Motor neuron (in vitro differentiated cells): Measurements from ENCODE around the gene RAB27B. TPM values are rescaled to one million over a fixed set of nuclear protein-coding genes. Genes with fewer than 3 reads are reported as not detected.
A peak's percentile ranks its signal among the peaks of the same experiment; 100 is the strongest.

ENCODE experiments used
- ATAC-seq, 8 experiments: fragments of 200-7000 bp; cut with Tn5 transposase; replicated peaks in 6 of 8; 2 replicates each; pipeline ENCODE4 v1.8.0; 2021; ENCODE audit warnings: mild to moderate bottlenecking in 8 of 8, moderate library complexity in 8 of 8
- H3K27ac ChIP-seq, 2 donors: fragments of 250-450 bp; sonication (Bioruptor Pico); 2 replicates each; pipeline ENCODE4 v1.9.0; 2021; ENCODE audit warnings: antibody characterized with exemption in 2 of 2, mild to moderate bottlenecking in 2 of 2, moderate library complexity in 1 of 2
- H3K4me1 ChIP-seq, 2 donors: fragments of 250-450 bp; sonication (Bioruptor Pico); replicated peaks in 1 of 2; 2 replicates each; pipeline ENCODE4 v1.6.1; 2021; ENCODE audit warnings: antibody characterized with exemption in 2 of 2, mild to moderate bottlenecking in 2 of 2, moderate library complexity in 1 of 2
- H3K4me3 ChIP-seq, 5 donors: fragments of 250-450 bp; sonication (Bioruptor Pico); 2 replicates each; pipeline ENCODE4 v1.9.0; 2021; ENCODE audit warnings: antibody characterized with exemption in 5 of 5, mild to moderate bottlenecking in 5 of 5, moderate library complexity in 4 of 5
- WGBS, 10 experiments: fragments of 450-650 bp; shearing (Covaris generic); methylation state at CpG; one replicate each; pipeline ENCODE4 v1.0.0; 2022; 5-methylcytosine and 5-hydroxymethylcytosine counted together
- in situ Hi-C, 9 experiments: fragments of 400-800 bp; cut with MboI; loops; one replicate each; pipeline ENCODE4 v1.15.0; 2021; ENCODE audit warnings: low sequenced_read_pairs in 9 of 9, low pct_unique_long_range_greater_than_20kb in 2 of 9; ENCODE audit not compliant: unreplicated experiment in 9 of 9
- total RNA-seq, 8 experiments: library from RNA; unstranded; fragments of 300-600 nt; gene quantifications; 2 replicates each; pipeline versions ENCODE4 v1.2.3 to v1.2.4, GENCODE V29; 2022

RAB27B gene
- total RNA-seq, 8 experiments from 2014 or later = 0.03 to 8.5 (median 3.0) TPM

DNA sequence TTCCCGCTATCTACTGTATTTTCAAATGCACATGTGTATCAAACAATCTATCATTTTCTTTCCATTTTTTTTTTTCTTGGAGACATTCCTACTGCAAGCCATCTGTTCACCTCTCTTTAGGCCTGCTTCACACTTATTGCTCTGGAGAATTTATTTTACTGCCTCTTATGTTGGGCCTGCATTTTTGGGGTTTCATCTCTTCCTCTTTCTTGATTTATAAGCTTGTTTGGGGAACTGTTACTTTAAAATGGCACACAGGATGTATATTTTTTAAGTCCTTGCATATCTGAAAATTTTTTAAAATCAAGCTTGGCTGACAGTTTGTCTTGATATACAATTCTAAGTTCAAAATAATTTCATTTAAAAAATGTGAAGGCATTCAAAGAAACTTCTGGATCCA is 3.5 kb upstream of the RAB27B start:
- Histone ChIP-seq H3K4me3 (no peak overlapping the region), H3K27ac (no peak overlapping the region), H3K4me1 (peaks cover 0 to 6% of the 10 kb centered on the region in 2 donors)
- 67 to 100% (median 100%) methylated on average over 1 of the region's 1 CpG; no CpG with 5 or more reads in 5 of the 10 experiments for WGBS, 10 experiments
- in situ Hi-C loops = no loop called here
- no peak for ATAC-seq

GRCh38 chr18:54825601-54826344 is 2.5 kb upstream of the RAB27B start:
- no peak for ATAC-seq
- WGBS, 10 experiments = 45 to 100% (median 89%) methylated on average over 1 to 2 of the region's 2 CpGs; no CpG with 5 or more reads in 2 of the 10 experiments
- H3K4me3 ChIP-seq = no peak overlapping the region
- no peak overlapping the region for H3K27ac ChIP-seq
- peaks cover 0 to 6% of the 10 kb centered on the region in 2 donors for H3K4me1 ChIP-seq
- in situ Hi-C loops = no loop called here

DNA sequence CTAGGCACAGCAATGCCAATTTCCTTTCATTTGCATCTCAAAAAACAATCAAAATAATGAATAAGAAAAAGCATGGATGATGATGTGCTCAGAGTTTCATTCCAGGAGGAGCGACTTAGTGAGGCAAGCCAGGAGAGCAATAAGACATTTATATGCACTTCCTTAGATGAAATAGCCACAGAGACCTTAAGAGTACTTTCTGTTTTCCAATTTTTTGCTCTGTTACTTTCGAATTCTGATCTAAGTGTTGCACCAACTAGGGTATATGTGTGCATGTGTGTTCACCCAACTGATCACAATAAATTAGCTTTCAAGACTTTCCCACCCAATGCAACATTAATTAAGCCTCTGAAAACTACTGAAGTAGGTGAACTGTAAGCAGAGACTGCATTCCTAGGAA is 709 bp downstream of the RAB27B start:
- Histone ChIP-seq H3K4me1 (peaks cover 0 to 6% of the 10 kb centered on the region in 2 donors), H3K27ac (no peak overlapping the region), H3K4me3 (peak overlapping the region in 4 of 5 donors; percentile 8 to 38 (median 32))
- ATAC-seq = peak in 1 of 8 experiments; percentile 5
- WGBS, 10 experiments = 0 to 80% (median 49%) methylated on average over 1 to 2 of the region's 2 CpGs; no CpG with 5 or more reads in 1 of the 10 experiments
- in situ Hi-C loops = no loop called here

DNA sequence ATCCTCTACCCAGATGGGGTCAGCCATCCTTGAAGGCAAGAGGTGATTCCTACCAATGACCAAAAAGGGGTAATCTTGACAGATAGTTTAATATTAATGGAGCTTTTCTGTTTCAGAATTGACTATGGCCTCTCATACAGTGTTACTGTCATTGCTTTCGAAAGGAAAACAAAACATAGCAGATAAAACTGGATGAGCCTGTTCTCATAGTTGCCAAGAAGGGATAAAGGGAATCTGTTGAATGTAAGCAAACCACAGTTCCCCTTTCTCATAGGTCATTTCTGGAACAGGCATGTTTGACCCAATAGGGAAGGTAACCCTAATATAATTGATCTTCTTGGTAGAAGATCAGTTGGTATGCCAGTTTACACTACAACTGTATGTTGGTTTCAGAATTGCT is 1.6 kb downstream of the RAB27B start:
- in situ Hi-C loops = no loop called here
- peaks cover 0 to 6% of the 10 kb centered on the region in 2 donors for H3K4me1 ChIP-seq
- H3K4me3 ChIP-seq = no peak overlapping the region
- 50 to 100% (median 100%) methylated on average over 1 of the region's 1 CpG; no CpG with 5 or more reads in 2 of the 10 experiments for WGBS, 10 experiments
- ATAC-seq = no peak
- no peak overlapping the region for H3K27ac ChIP-seq

DNA sequence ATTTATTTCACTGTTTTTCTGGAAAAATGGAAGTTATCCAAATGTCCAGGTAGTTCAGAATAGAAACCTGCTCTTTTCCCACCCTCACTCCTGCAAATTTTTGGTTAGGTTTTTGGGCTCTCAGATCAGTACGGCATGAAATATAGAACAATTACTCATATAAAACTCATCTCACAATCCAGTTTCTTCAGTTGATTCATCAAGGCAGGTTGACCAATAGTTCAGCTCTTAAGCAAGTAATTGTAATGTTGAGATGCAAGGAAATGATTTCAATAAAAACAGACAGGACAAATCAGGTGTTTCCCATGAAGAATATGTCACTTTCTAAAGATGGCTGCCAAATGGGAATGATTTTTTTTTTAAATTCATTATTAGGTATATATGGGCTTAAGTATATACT is 2.0 kb downstream of the RAB27B start:
- ATAC-seq = no peak
- WGBS, 10 experiments = 22 to 100% (median 92%) methylated on average over 1 of the region's 1 CpG; no CpG with 5 or more reads in 2 of the 10 experiments
- in situ Hi-C loops = no loop called here
- Histone ChIP-seq H3K4me3 (no peak overlapping the region), H3K27ac (no peak overlapping the region), H3K4me1 (peaks cover 0 to 6% of the 10 kb centered on the region in 2 donors)

DNA sequence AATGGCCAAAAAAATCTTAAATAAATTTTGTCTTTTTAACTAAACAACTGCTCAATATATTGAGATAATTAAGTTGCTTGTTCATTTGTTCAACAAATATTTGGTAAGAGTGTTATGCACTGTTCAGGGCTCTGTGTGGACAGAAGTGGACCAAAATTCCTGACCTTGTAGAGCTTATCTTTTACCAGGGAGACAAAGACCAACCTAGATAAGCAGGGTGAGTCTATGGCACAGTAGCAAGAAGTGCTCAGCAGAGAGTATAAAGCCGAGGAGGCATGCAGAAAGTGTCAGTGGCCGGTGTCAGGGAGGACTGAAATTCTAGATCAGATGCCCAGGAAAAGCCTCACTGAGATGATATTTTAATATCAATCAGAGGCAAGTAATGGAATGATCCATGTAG is 2.6 kb downstream of the RAB27B start:
- Histone ChIP-seq H3K4me1 (peaks cover 0 to 6% of the 10 kb centered on the region in 2 donors), H3K4me3 (no peak overlapping the region), H3K27ac (no peak overlapping the region)
- no peak for ATAC-seq
- in situ Hi-C loops = no loop called here
- WGBS, 10 experiments = 83 to 100% (median 96%) methylated on average over 1 to 2 of the region's 2 CpGs; no CpG with 5 or more reads in 4 of the 10 experiments

- 75 to 100% (median 100%) methylated on average over 1 to 2 of the region's 2 CpGs for WGBS, 10 experiments
- no peak overlapping the region for H3K4me3 ChIP-seq
- no peaks in the 10 kb centered on the region for H3K4me1 ChIP-seq
- ATAC-seq = no peak
- in situ Hi-C loops = no loop called here
- H3K27ac ChIP-seq = no peak overlapping the region
These were observed 7.7 kb downstream of the RAB27B start for GRCh38 chr18:54835944-54836343.

DNA sequence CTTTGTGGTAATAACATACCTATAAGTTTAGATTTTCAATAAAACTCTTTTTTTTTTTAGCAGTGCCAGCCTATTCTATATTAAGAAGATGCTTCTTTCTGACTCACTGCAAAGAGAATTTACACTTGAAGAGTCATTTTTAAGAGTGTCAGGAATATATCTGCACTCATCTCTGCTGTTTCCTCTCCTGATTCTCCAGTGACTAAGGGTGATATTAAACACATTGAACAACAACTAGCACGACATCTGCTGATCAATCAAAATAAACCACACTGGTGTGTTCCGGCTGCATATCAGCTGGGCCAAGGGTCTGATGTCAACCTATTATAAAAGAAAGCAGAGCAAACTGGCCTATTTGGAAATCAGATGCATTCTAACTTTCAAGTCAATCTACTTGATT is 15.0 kb downstream of the RAB27B start:
- 0 to 100% (median 69%) methylated on average over 1 to 2 of the region's 2 CpGs; no CpG with 5 or more reads in 3 of the 10 experiments for WGBS, 10 experiments
- Histone ChIP-seq H3K27ac (no peak overlapping the region), H3K4me3 (no peak overlapping the region), H3K4me1 (no peaks in the 10 kb centered on the region)
- in situ Hi-C loops = no loop called here
- peak in 4 of 8 experiments; percentile 47 to 77 (median 62) for ATAC-seq

DNA sequence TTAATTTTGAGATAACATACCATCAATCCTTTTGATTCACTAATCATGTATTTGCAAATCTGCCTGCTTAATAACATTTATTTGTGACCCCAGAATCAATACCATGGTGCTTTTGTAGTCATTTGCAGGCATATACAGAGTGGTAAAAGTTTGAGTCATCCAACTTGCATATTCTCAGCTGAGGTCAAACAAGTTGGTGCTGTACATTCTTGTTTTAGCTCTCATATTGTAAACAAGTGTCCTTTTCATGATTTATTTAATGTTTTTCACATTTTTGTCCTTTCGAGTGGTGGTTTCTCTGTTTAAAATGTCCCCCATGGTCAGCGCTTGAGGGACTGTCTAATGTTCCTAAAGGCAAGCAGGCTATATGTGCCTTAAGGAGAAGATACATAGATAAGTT is 17.5 kb downstream of the RAB27B start:
- Histone ChIP-seq H3K4me1 (no peaks in the 10 kb centered on the region), H3K27ac (no peak overlapping the region), H3K4me3 (no peak overlapping the region)
- 0 to 100% (median 45%) methylated on average over 1 to 2 of the region's 2 CpGs; no CpG with 5 or more reads in 1 of the 10 experiments for WGBS, 10 experiments
- in situ Hi-C loops = no loop called here
- peak in 2 of 8 experiments; percentile 67 to 78 for ATAC-seq

DNA sequence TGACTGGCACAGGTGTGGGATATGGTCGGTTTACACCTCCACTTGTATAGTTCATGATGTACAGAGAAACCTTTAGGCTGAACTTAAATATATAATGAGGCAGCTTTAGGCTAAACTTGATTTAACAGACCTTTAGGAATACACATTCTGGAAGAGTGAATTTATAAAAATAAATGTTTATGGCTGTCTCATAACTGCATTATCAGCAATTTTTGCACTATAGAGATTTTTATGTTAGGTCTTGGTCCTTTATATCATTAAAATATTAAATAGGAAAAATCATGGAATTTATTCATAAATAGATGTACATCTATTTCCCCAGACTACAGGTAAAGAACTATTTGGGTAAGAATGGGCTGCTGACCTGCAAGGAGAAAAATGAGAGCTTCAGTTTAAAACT is 19.8 kb downstream of the RAB27B start:
- 40 to 100% (median 88%) methylated on average over 1 of the region's 1 CpG; no CpG with 5 or more reads in 4 of the 10 experiments for WGBS, 10 experiments
- in situ Hi-C loops = no loop called here
- H3K4me1 ChIP-seq = no peaks in the 10 kb centered on the region
- no peak overlapping the region for H3K27ac ChIP-seq
- no peak overlapping the region for H3K4me3 ChIP-seq
- ATAC-seq = no peak

DNA sequence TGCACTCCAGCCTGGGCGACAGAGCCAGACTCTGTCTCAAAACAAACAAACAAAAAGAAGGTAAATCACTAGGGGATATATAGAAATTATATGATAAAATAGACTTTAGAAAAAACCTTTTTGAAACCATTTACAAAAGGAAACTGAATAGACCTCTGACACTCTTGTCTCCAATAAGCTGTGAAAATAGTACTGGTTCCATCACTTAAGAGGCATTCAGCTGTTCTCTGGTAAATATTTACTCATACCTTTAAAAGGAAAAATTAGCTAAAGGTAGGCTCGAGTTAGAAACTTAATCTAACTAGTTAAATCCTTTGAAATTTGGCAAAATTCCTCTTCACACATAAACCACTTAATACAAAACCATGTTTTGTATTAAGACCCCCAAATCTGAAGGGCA is 21.4 kb downstream of the RAB27B start:
- no peak for ATAC-seq
- no peak overlapping the region for H3K4me3 ChIP-seq
- no peaks in the 10 kb centered on the region for H3K4me1 ChIP-seq
- no peak overlapping the region for H3K27ac ChIP-seq
- 0 to 100% (median 63%) methylated on average over 1 to 2 of the region's 2 CpGs; no CpG with 5 or more reads in 1 of the 10 experiments for WGBS, 10 experiments
- in situ Hi-C loops = no loop called here

GRCh38 chr18:54850598-54850997 is 22.3 kb downstream of the RAB27B start:
- H3K4me3 ChIP-seq = no peak overlapping the region
- no peak for ATAC-seq
- H3K27ac ChIP-seq = no peak overlapping the region
- 78 to 100% (median 96%) methylated on average over 1 to 3 of the region's 3 CpGs; no CpG with 5 or more reads in 3 of the 10 experiments for WGBS, 10 experiments
- no peaks in the 10 kb centered on the region for H3K4me1 ChIP-seq
- in situ Hi-C loops = no loop called here

DNA sequence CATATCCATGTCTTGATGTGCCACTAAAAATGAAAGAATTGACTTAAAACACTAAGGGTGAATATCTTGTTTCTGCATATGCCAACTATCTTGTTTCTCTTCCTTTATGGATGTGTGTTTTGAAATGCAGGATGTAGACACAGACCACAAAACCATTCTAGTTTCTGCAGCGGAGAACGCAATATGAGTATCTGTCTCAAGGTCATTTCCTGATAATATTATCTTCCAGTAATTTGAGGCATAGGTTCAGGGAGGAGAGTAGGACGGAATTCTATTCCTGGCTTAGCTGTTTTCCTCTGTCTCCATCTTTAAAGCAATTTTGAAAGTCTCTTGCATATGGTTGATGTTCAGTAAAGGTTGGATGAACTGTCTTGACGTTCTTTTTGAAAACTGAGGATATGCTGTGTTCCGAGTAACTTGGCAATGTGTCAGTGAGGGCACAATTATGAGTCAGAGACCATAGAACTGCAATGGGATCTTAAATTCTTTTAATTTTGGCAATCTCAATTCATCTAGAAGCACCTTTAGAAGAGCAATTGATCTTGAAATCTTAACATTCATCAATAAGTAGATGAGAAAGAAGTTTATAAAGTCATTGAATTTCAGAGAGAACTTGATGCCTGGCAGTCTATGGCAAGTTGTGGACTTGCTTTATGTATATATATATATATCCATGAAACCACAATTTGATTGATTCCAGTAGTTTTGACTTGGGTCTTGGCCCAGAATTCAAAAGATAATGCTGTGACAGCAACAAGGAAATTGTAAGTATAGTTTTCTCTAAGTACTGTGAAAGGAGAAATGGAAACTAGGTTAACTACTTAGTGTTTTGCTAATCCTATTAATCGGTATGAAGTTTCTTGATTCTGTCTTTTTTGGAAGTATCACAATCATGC is 24.8 kb downstream of the RAB27B start:
- no peak for ATAC-seq
- WGBS, 10 experiments = 43 to 96% (median 76%) methylated on average over 2 to 6 of the region's 6 CpGs
- Histone ChIP-seq H3K27ac (no peak overlapping the region), H3K4me3 (no peak overlapping the region), H3K4me1 (no peaks in the 10 kb centered on the region)
- in situ Hi-C loops = no loop called here
